AG09319 (cell line): ENCODE measurements around the gene TMEM161B.
"Not testable (repeated sequence)": the region's sequence is repeated elsewhere in the genome, so short reads cannot be mapped to it uniquely, and the experiment has no call there.

Source experiments
- DNase-seq: peaks from one replicate; pipeline ENCODE4 v3.0.0-alpha.2; 2010; ENCODE audit warnings: low read depth; ENCODE audit errors: extremely low read depth
- TF ChIP-seq, protein P1 (sequence below): IDR thresholded peaks from 2 replicates; pipeline ENCODE4 v1.5.1; 2011; ENCODE audit warnings: low read depth, mild to moderate bottlenecking, inconsistent platforms, low read length, moderate library complexity

The TMEM161B gene

DNA sequence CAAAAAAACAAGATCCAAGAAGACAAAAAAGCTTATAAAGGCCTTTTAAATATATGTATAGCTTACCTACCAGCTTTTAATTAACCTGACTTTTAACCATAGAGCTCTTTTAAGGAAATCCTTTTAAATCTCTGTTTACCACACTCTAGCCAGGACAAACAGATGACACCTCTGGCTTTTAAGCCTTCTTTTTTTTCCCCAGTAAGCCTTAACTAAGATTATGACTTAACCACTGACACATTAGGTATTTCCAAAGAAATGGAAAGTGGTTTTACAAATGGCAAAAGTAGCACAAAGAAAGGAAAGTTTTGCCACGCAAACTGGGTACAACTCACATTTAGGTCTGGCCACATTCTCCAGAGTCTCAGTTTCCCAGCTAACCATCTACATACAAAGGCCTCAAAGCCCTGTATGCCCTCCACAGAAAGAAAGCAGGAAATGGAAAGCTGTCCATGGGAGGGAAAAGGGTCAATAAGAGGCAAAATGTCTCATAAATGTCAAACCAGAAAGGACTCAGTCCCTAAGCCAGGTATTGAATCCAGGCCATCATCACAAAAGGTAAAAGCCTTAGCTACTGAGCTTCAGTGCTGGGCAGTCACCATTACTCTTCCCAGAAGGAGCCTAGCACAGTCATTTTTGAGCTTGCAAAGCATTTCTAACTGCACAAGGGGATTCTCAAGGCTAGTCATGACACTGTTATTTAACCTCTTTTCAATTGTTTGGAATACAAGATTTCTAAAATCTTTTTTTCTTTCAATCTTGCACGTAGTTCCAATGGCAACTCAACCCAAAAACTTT, 19.7 kb downstream of the TMEM161B start:
- DNase-seq, result no peak
- TF ChIP-seq, protein P1, sequence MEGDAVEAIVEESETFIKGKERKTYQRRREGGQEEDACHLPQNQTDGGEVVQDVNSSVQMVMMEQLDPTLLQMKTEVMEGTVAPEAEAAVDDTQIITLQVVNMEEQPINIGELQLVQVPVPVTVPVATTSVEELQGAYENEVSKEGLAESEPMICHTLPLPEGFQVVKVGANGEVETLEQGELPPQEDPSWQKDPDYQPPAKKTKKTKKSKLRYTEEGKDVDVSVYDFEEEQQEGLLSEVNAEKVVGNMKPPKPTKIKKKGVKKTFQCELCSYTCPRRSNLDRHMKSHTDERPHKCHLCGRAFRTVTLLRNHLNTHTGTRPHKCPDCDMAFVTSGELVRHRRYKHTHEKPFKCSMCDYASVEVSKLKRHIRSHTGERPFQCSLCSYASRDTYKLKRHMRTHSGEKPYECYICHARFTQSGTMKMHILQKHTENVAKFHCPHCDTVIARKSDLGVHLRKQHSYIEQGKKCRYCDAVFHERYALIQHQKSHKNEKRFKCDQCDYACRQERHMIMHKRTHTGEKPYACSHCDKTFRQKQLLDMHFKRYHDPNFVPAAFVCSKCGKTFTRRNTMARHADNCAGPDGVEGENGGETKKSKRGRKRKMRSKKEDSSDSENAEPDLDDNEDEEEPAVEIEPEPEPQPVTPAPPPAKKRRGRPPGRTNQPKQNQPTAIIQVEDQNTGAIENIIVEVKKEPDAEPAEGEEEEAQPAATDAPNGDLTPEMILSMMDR, result no peak

DNA sequence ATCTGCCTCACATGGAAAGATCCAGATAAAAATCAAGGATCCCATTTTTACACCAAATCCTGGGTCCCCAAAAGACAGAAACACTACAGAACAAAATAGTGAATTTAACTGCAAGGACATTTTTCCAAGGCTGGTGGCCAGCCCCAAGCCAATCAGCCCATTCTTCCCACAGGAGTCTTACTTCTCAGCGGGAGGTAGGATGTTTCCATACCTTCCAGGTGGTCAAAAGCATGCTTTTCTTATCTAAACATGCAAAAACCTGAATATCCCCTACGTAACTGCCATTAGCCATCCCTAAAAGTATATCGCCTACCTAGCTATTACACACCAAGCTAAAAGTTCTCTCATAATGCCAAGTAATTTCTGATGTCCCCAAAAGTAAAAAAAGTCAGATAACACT, 20.6 kb downstream of the TMEM161B start:
- no peak for DNase-seq
- TF ChIP-seq, protein P1, result no peak

DNA sequence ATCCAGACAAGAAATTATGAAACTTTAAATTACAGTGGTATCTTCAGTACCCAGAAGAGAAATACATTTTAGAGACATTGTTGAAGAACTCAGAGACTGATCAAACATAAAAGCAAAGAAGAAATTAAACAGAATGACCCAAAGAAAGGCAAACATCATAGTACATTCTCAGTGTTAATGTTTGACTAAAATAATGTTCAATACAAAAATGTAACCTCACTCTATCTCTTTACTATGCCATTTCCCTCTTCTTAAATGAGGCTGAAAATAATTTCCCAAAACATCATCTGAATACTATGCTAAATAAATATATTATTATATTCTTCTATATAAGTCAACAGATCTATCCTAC, 22.8 kb downstream of the TMEM161B start:
- DNase-seq, result no peak
- TF ChIP-seq, protein P1, result no peak

DNA sequence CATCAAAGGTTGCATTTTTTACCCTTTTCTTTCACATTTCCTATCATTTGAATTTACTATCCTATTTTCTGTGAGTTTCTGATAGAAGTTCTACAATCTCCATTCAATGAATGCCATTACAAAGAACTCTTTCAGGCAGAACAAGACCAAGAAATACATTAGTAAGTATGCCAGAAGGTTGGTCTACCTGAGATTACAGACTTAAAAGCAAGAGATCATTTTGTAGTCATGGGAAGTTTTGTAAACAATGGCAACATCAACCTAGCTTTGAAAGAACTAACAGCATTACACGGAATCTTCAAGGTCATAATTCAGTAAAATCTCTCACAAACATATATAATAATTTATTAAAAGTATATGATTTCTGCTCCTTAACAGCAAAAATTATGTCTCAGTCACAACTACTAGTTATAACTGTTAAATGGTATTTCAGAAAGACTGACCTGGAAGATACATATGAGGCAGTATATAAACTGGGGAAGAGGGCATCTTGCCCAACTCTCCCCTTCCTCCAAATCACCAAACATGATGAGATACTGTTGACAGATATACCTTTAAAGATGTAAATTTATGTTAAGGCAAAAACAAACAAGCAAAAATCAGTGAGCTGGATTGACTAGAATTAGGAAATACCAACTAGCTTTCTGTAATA, 23.3 kb downstream of the TMEM161B start:
- no peak for DNase-seq
- TF ChIP-seq, protein P1, result no peak

DNA sequence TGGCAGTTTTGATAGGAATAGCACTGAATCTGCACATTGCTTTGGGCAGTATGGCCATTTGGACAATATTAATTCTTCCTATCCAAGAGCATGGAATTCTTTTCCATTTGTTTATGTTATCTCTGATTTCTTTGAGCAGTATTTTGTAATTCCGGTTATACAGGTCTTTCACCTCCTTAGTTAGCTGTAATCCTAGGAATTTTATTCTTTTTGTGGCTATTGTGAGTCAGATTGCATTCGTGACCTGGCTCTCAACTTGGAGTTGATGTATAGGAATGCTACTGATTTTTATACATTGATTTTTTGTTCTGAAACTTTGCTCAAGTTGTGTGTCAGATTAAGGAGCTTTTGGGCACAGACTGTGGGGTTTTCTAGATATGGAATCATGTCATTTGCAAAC, 24.0 kb downstream of the TMEM161B start:
- TF ChIP-seq, protein P1, result no peak

DNA sequence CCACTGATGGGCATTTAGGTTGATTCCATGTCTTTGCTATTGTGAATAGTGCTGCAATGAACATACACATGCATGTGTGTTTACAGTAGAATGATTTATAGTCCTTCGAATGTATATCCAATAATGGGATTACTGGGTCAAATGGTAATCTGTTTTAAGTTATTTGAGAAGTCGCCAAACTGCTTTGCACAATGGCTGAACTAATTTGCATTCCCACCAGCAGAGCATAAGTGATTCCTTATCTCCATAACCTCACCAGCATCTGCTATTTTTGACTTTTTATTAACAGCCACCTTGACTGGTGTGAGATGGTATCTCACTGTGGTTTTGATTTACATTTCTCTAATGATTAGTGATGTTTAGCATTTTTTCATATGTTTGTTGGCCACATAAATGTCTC, 25.2 kb downstream of the TMEM161B start:
- DNase-seq, result not testable (repeated sequence)

More for the DNA sequence above, 24.0 kb downstream of the TMEM161B start:
- no peak for DNase-seq

DNA sequence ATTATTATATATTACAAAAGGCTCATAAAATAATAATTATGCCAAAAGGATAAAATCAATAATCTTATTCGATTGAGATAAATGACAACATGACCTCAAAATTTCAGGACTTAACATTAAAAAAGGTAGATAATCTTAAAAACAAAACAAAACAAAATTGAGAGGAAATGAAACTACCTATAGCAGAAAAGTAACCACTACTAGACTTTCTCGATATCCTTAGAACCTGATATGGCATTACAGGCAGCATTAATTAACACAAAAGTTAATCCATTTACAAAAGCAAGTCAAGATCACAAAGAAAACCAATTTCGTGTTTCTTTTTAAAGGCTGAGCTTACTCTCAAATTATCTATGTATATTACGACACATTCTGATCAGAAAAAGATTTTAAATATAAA, 29.9 kb downstream of the TMEM161B start:
- DNase-seq, result no peak
- TF ChIP-seq, protein P1, result no peak
